Measurements from ENCODE around the gene PNMA1. TPM values are rescaled to one million over a fixed set of nuclear protein-coding genes. Genes with fewer than 3 reads are reported as not detected.

PNMA1 gene
- polyA plus RNA-seq, 2 donors = 12.7 to 13.2 TPM

GRCh38 chr14:73718418-73719251, 4.5 kb upstream of the PNMA1 start:
- H3K4me1 ChIP-seq (ENCODE audit: control insufficient read depth in 2 of 2, insufficient read depth in 2 of 2, low read length in 1 of 2) = peaks cover 0 to 2% of the 10 kb centered on the region in 2 donors
- H3K9me3 ChIP-seq (ENCODE audit: control insufficient read depth in 2 of 2, insufficient read depth in 1 of 2, low read depth in 1 of 2, low read length in 1 of 2) = no peaks in the 10 kb centered on the region
- H3K4me3 ChIP-seq (ENCODE audit: low read depth in 1 of 2, low read length in 2 of 2) = no peak overlapping the region
- H3K27me3 ChIP-seq (ENCODE audit: control insufficient read depth in 1 of 2, insufficient read depth in 2 of 2, low read length in 2 of 2) = no peaks in the 10 kb centered on the region
- peaks cover 13 to 38% of the 10 kb centered on the region in 2 donors for H3K36me3 ChIP-seq (ENCODE audit: control insufficient read depth in 2 of 2, insufficient read depth in 2 of 2, low read length in 1 of 2)
- WGBS, 2 donors = 69 to 78% methylated on average over 55 of the region's 55 CpGs
- peak overlapping the region; percentile 62 to 69 for H3K27ac ChIP-seq (ENCODE audit: low read depth in 2 of 2, low read length in 1 of 2)

GRCh38 chr14:73717711-73718417, 3.7 kb upstream of the PNMA1 start:
- peaks cover 0 to 2% of the 10 kb centered on the region in 2 donors for H3K4me1 ChIP-seq (ENCODE audit: control insufficient read depth in 2 of 2, insufficient read depth in 2 of 2, low read length in 1 of 2)
- no peaks in the 10 kb centered on the region for H3K9me3 ChIP-seq (ENCODE audit: control insufficient read depth in 2 of 2, insufficient read depth in 1 of 2, low read depth in 1 of 2, low read length in 1 of 2)
- WGBS, 2 donors = 60 to 68% methylated on average over 20 of the region's 20 CpGs
- no peaks in the 10 kb centered on the region for H3K27me3 ChIP-seq (ENCODE audit: control insufficient read depth in 1 of 2, insufficient read depth in 2 of 2, low read length in 2 of 2)
- H3K4me3 ChIP-seq (ENCODE audit: low read depth in 1 of 2, low read length in 2 of 2) = no peak overlapping the region
- H3K36me3 ChIP-seq (ENCODE audit: control insufficient read depth in 2 of 2, insufficient read depth in 2 of 2, low read length in 1 of 2) = peaks cover 13 to 38% of the 10 kb centered on the region in 2 donors
- H3K27ac ChIP-seq (ENCODE audit: low read depth in 2 of 2, low read length in 1 of 2) = peak overlapping the region; percentile 62 to 65

- Histone ChIP-seq H3K9me3 (ENCODE audit: control insufficient read depth in 2 of 2, insufficient read depth in 1 of 2, low read depth in 1 of 2, low read length in 1 of 2) (no peaks in the 10 kb centered on the region), H3K4me3 (ENCODE audit: low read depth in 1 of 2, low read length in 2 of 2) (no peak overlapping the region), H3K27me3 (ENCODE audit: control insufficient read depth in 1 of 2, insufficient read depth in 2 of 2, low read length in 2 of 2) (no peaks in the 10 kb centered on the region), H3K4me1 (ENCODE audit: control insufficient read depth in 2 of 2, insufficient read depth in 2 of 2, low read length in 1 of 2) (peaks cover 2% of the 10 kb centered on the region in 2 donors), H3K27ac (ENCODE audit: low read depth in 2 of 2, low read length in 1 of 2) (peak overlapping the region; percentile 51 to 62), H3K36me3 (ENCODE audit: control insufficient read depth in 2 of 2, insufficient read depth in 2 of 2, low read length in 1 of 2) (peaks cover 8 to 32% of the 10 kb centered on the region in 2 donors)
- WGBS, 2 donors = 74 to 80% methylated on average over 3 of the region's 3 CpGs
Observed at GRCh38 chr14:73717266-73717665, 3.1 kb upstream of the PNMA1 start.

- H3K4me1 ChIP-seq (ENCODE audit: control insufficient read depth in 2 of 2, insufficient read depth in 2 of 2, low read length in 1 of 2) = peaks cover 2% of the 10 kb centered on the region in 2 donors
- no peak overlapping the region for H3K27ac ChIP-seq (ENCODE audit: low read depth in 2 of 2, low read length in 1 of 2)
- peaks cover 5 to 24% of the 10 kb centered on the region in 2 donors for H3K36me3 ChIP-seq (ENCODE audit: control insufficient read depth in 2 of 2, insufficient read depth in 2 of 2, low read length in 1 of 2)
- no peaks in the 10 kb centered on the region for H3K27me3 ChIP-seq (ENCODE audit: control insufficient read depth in 1 of 2, insufficient read depth in 2 of 2, low read length in 2 of 2)
- no peaks in the 10 kb centered on the region for H3K9me3 ChIP-seq (ENCODE audit: control insufficient read depth in 2 of 2, insufficient read depth in 1 of 2, low read depth in 1 of 2, low read length in 1 of 2)
- 87% methylated on average over 4 of the region's 4 CpGs for WGBS, 2 donors
- no peak overlapping the region for H3K4me3 ChIP-seq (ENCODE audit: low read depth in 1 of 2, low read length in 2 of 2)
Observed at GRCh38 chr14:73715707-73716106, 1.5 kb upstream of the PNMA1 start.

GRCh38 chr14:73714656-73715081, 485 bp upstream of the PNMA1 start:
- Histone ChIP-seq H3K27me3 (ENCODE audit: control insufficient read depth in 1 of 2, insufficient read depth in 2 of 2, low read length in 2 of 2) (no peaks in the 10 kb centered on the region), H3K9me3 (ENCODE audit: control insufficient read depth in 2 of 2, insufficient read depth in 1 of 2, low read depth in 1 of 2, low read length in 1 of 2) (no peaks in the 10 kb centered on the region), H3K36me3 (ENCODE audit: control insufficient read depth in 2 of 2, insufficient read depth in 2 of 2, low read length in 1 of 2) (peaks cover 2 to 23% of the 10 kb centered on the region in 2 donors), H3K27ac (ENCODE audit: low read depth in 2 of 2, low read length in 1 of 2) (no peak overlapping the region), H3K4me1 (ENCODE audit: control insufficient read depth in 2 of 2, insufficient read depth in 2 of 2, low read length in 1 of 2) (peaks cover 2% of the 10 kb centered on the region in 2 donors), H3K4me3 (ENCODE audit: low read depth in 1 of 2, low read length in 2 of 2) (peak overlapping the region in 1 of 2 donors; percentile 61)
- WGBS, 2 donors = 49 to 50% methylated on average over 7 of the region's 7 CpGs

DNA sequence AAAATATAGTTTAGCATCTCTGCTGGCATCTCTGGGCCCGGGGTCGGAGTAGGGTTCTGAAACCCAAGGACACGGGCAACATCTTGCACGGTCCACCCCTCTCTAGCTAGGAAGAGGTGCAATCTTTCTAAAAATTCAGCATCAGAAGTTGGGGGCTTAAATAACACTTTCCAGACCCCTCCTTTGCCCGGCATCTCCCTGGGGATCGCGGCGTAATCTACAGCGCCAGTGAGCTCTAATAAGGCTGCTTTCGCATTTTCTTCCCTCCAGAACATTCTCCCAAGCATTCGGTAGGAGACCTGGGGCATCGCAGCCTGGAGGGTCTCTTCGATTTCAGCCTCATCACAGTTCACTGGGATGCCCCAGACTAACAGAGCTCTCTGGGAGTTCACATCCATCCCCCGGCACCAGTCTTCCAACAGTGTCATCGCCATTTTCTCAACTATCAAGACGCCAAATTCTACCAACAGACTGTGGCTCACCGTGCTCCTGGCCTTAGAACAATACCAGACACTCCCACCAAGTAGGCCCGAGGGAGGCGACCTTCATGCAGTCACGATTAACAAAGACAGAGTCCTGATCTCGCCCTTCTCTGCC, 880 bp downstream of the PNMA1 start:
- H3K4me1 ChIP-seq (ENCODE audit: control insufficient read depth in 2 of 2, insufficient read depth in 2 of 2, low read length in 1 of 2) = peaks cover 2% of the 10 kb centered on the region in 2 donors
- peak overlapping the region; percentile 61 to 83 for H3K4me3 ChIP-seq (ENCODE audit: low read depth in 1 of 2, low read length in 2 of 2)
- no peaks in the 10 kb centered on the region for H3K9me3 ChIP-seq (ENCODE audit: control insufficient read depth in 2 of 2, insufficient read depth in 1 of 2, low read depth in 1 of 2, low read length in 1 of 2)
- H3K27ac ChIP-seq (ENCODE audit: low read depth in 2 of 2, low read length in 1 of 2) = peak overlapping the region; percentile 92 to 93
- 14 to 21% methylated on average over 21 of the region's 21 CpGs for WGBS, 2 donors
- H3K27me3 ChIP-seq (ENCODE audit: control insufficient read depth in 1 of 2, insufficient read depth in 2 of 2, low read length in 2 of 2) = no peaks in the 10 kb centered on the region
- H3K36me3 ChIP-seq (ENCODE audit: control insufficient read depth in 2 of 2, insufficient read depth in 2 of 2, low read length in 1 of 2) = peaks cover 0 to 13% of the 10 kb centered on the region in 2 donors

GRCh38 chr14:73712540-73713180, 1.5 kb downstream of the PNMA1 start:
- Histone ChIP-seq H3K27ac (ENCODE audit: low read depth in 2 of 2, low read length in 1 of 2) (peak overlapping the region; percentile 92 to 93), H3K4me1 (ENCODE audit: control insufficient read depth in 2 of 2, insufficient read depth in 2 of 2, low read length in 1 of 2) (peaks cover 0 to 2% of the 10 kb centered on the region in 2 donors), H3K4me3 (ENCODE audit: low read depth in 1 of 2, low read length in 2 of 2) (peak overlapping the region; percentile 61 to 83)

GRCh38 chr14:73712071-73712506, 2.1 kb downstream of the PNMA1 start:
- Histone ChIP-seq H3K27me3 (ENCODE audit: control insufficient read depth in 1 of 2, insufficient read depth in 2 of 2, low read length in 2 of 2) (no peaks in the 10 kb centered on the region), H3K27ac (ENCODE audit: low read depth in 2 of 2, low read length in 1 of 2) (peak overlapping the region; percentile 61 to 93), H3K36me3 (ENCODE audit: control insufficient read depth in 2 of 2, insufficient read depth in 2 of 2, low read length in 1 of 2) (peaks cover 0 to 5% of the 10 kb centered on the region in 2 donors), H3K4me3 (ENCODE audit: low read depth in 1 of 2, low read length in 2 of 2) (peak overlapping the region; percentile 46 to 61), H3K9me3 (ENCODE audit: control insufficient read depth in 2 of 2, insufficient read depth in 1 of 2, low read depth in 1 of 2, low read length in 1 of 2) (no peaks in the 10 kb centered on the region), H3K4me1 (ENCODE audit: control insufficient read depth in 2 of 2, insufficient read depth in 2 of 2, low read length in 1 of 2) (peaks cover 0 to 2% of the 10 kb centered on the region in 2 donors)
- 45 to 50% methylated on average over 11 of the region's 11 CpGs for WGBS, 2 donors

More at GRCh38 chr14:73712540-73713180, 1.5 kb downstream of the PNMA1 start:
- no peaks in the 10 kb centered on the region for H3K27me3 ChIP-seq (ENCODE audit: control insufficient read depth in 1 of 2, insufficient read depth in 2 of 2, low read length in 2 of 2)
- 31 to 39% methylated on average over 20 of the region's 20 CpGs for WGBS, 2 donors
- no peaks in the 10 kb centered on the region for H3K9me3 ChIP-seq (ENCODE audit: control insufficient read depth in 2 of 2, insufficient read depth in 1 of 2, low read depth in 1 of 2, low read length in 1 of 2)
- peaks cover 0 to 6% of the 10 kb centered on the region in 2 donors for H3K36me3 ChIP-seq (ENCODE audit: control insufficient read depth in 2 of 2, insufficient read depth in 2 of 2, low read length in 1 of 2)

- Histone ChIP-seq H3K36me3 (ENCODE audit: control insufficient read depth in 2 of 2, insufficient read depth in 2 of 2, low read length in 1 of 2) (peaks cover 0 to 4% of the 10 kb centered on the region in 2 donors), H3K4me1 (ENCODE audit: control insufficient read depth in 2 of 2, insufficient read depth in 2 of 2, low read length in 1 of 2) (peaks cover 0 to 2% of the 10 kb centered on the region in 2 donors), H3K4me3 (ENCODE audit: low read depth in 1 of 2, low read length in 2 of 2) (no peak overlapping the region), H3K27me3 (ENCODE audit: control insufficient read depth in 1 of 2, insufficient read depth in 2 of 2, low read length in 2 of 2) (no peaks in the 10 kb centered on the region), H3K9me3 (ENCODE audit: control insufficient read depth in 2 of 2, insufficient read depth in 1 of 2, low read depth in 1 of 2, low read length in 1 of 2) (no peaks in the 10 kb centered on the region), H3K27ac (ENCODE audit: low read depth in 2 of 2, low read length in 1 of 2) (no peak overlapping the region)
- 93 to 97% methylated on average over 5 of the region's 5 CpGs for WGBS, 2 donors
Observed at GRCh38 chr14:73710737-73711136, 3.4 kb downstream of the PNMA1 start.

Data from esophagus (tissue), 2 donors.